ENCODE results near the gene EIF3I.
A peak's percentile ranks its signal among the peaks of the same experiment; 100 is the strongest.

Gene EIF3I

GRCh38 chr1:32223683-32224082 is 1.5 kb downstream of the EIF3I start:
- intact Hi-C loops (cut with DNase I): loop anchor here (5.0 kb wide), 1 partner anchor 69 kb away; the partner anchor contains the start of gene HDAC1
- no peak for DNase-seq

- DNase-seq: no peak
Measured at GRCh38 chr1:32224285-32224684, 2.1 kb downstream of the EIF3I start.

GRCh38 chr1:32228771-32229170 is 6.6 kb downstream of the EIF3I start:
- DNase-seq: no peak
- intact Hi-C loops (cut with DNase I): no loop called here

More at GRCh38 chr1:32224285-32224684, 2.1 kb downstream of the EIF3I start:
- intact Hi-C loops (cut with DNase I): loop anchor here (5.0 kb wide), 1 partner anchor 68 kb away; the partner anchor contains the start of gene HDAC1

- DNase-seq: no peak
- intact Hi-C loops (cut with DNase I): no loop called here
Measured at GRCh38 chr1:32231843-32232432, 9.7 kb downstream of the EIF3I start.

- intact Hi-C loops (cut with DNase I): no loop called here
- DNase-seq: no peak
Measured at GRCh38 chr1:32232558-32233304, 10.5 kb downstream of the EIF3I start.

- intact Hi-C loops (cut with DNase I): no loop called here
- no peak for DNase-seq
Measured at GRCh38 chr1:32234792-32235191, 12.6 kb downstream of the EIF3I start.

GRCh38 chr1:32239337-32239736 is 17.1 kb downstream of the EIF3I start:
- no peak for DNase-seq

GRCh38 chr1:32239790-32240139 is 17.6 kb downstream of the EIF3I start:
- peak in 2 of 10 donors; percentile 11 to 89 for DNase-seq
- intact Hi-C loops (cut with DNase I): loop anchor here (5.0 kb wide), 1 partner anchor 93 kb away; no protein-coding TSS in a partner anchor

More at GRCh38 chr1:32239337-32239736, 17.1 kb downstream of the EIF3I start:
- intact Hi-C loops (cut with DNase I): no loop called here

- intact Hi-C loops (cut with DNase I): loop anchor here (5.0 kb wide), 1 partner anchor 92 kb away; no protein-coding TSS in a partner anchor
- peak; percentile 56 to 96 (median 68) for DNase-seq
Measured at GRCh38 chr1:32240140-32240951, 18.1 kb downstream of the EIF3I start.

- DNase-seq: peak; percentile 28 to 91 (median 44)
- intact Hi-C loops (cut with DNase I): loop anchor here (5.0 kb wide), 1 partner anchor 91 kb away; no protein-coding TSS in a partner anchor
Measured at GRCh38 chr1:32241001-32241763, 19.0 kb downstream of the EIF3I start.

GRCh38 chr1:32242341-32242851 is 20.2 kb downstream of the EIF3I start:
- intact Hi-C loops (cut with DNase I): loop anchor here (5.0 kb wide), 1 partner anchor 90 kb away; no protein-coding TSS in a partner anchor
- peak in 7 of 10 donors; percentile 34 to 92 (median 62) for DNase-seq

GRCh38 chr1:32246888-32247273 is 24.7 kb downstream of the EIF3I start, which contains the start of gene FAM167B:
Gene FAM167B (plus strand): TSS chr1:32247222. CDS start chr1:32247422, 200 bp downstream.
- intact Hi-C loops (cut with DNase I): no loop called here
- no peak for DNase-seq

- intact Hi-C loops (cut with DNase I): no loop called here
- DNase-seq: no peak
Measured at GRCh38 chr1:32247452-32247851, 25.2 kb downstream of the EIF3I start.

- DNase-seq: peak in 9 of 10 donors; percentile 27 to 92 (median 43)
- intact Hi-C loops (cut with DNase I): no loop called here
Measured at GRCh38 chr1:32247983-32248889, 26.0 kb downstream of the EIF3I start.

- intact Hi-C loops (cut with DNase I): no loop called here
Measured at GRCh38 chr1:32249831-32250525, 27.8 kb downstream of the EIF3I start.

GRCh38 chr1:32250893-32251716 is 28.9 kb downstream of the EIF3I start, which contains the start of gene LCK:
Gene LCK (plus strand): TSS chr1:32251265. CDS start chr1:32274330, 23,065 bp downstream.
- intact Hi-C loops (cut with DNase I): no loop called here
- no peak for DNase-seq

More at GRCh38 chr1:32249831-32250525, 27.8 kb downstream of the EIF3I start:
- no peak for DNase-seq

All from posterior cingulate gyrus (tissue), 11 donors.